Mucosa of gallbladder (tissue), 1 donor: Measurements from ENCODE around the gene ATP10B. TPM values are rescaled to one million over a fixed set of nuclear protein-coding genes. Genes with fewer than 3 reads are reported as not detected.

Experiments used
- DNase-seq: peaks from one replicate; pipeline ENCODE4 v3.0.0-alpha.2; 2020; ENCODE audit warnings: low spot score
- total RNA-seq: library from RNA; stranded (reverse); gene quantifications from one replicate; pipeline ENCODE4 v1.2.1, GENCODE V29; 2021
- donor health status: DM: no; HTN: no; CAD: no.

ATP10B gene
- total RNA-seq, 1 donor from 2014 or later = 119 TPM

GRCh38 chr5:160692271-160692670 is 159.7 kb downstream of the ATP10B start:
- no peak for DNase-seq

GRCh38 chr5:160685695-160686094 is 166.3 kb downstream of the ATP10B start:
- peak; percentile 19 for DNase-seq

GRCh38 chr5:160685219-160685618 is 166.8 kb downstream of the ATP10B start:
- DNase-seq = peak; percentile 68

GRCh38 chr5:160679567-160680309 is 172.3 kb downstream of the ATP10B start:
- DNase-seq = no peak

- DNase-seq = no peak
Measured at GRCh38 chr5:160675988-160676387, 176.0 kb downstream of the ATP10B start.

- DNase-seq = no peak
Measured at GRCh38 chr5:160674901-160675300, 177.1 kb downstream of the ATP10B start.

- no peak for DNase-seq
Measured at GRCh38 chr5:160672521-160672920, 179.5 kb downstream of the ATP10B start.

- DNase-seq = no peak
Measured at GRCh38 chr5:160668356-160668755, 183.7 kb downstream of the ATP10B start.

- no peak for DNase-seq
Measured at GRCh38 chr5:160667160-160667559, 184.9 kb downstream of the ATP10B start.

GRCh38 chr5:160665460-160665859 is 186.6 kb downstream of the ATP10B start:
- no peak for DNase-seq

GRCh38 chr5:160660132-160660531 is 191.9 kb downstream of the ATP10B start:
- no peak for DNase-seq

- DNase-seq = peak; percentile 63
Measured at GRCh38 chr5:160657622-160658458, 194.2 kb downstream of the ATP10B start.

- DNase-seq = no peak
Measured at GRCh38 chr5:160657068-160657507, 194.9 kb downstream of the ATP10B start.

- peak; percentile 83 for DNase-seq
Measured at GRCh38 chr5:160655717-160656116, 196.3 kb downstream of the ATP10B start.

- peak; percentile 74 for DNase-seq
Measured at GRCh38 chr5:160651692-160652645, 200.0 kb downstream of the ATP10B start.

GRCh38 chr5:160649304-160649703 is 202.7 kb downstream of the ATP10B start:
- DNase-seq = no peak

GRCh38 chr5:160646033-160646432 is 206.0 kb downstream of the ATP10B start:
- no peak for DNase-seq

- DNase-seq = no peak
Measured at GRCh38 chr5:160643616-160644240, 208.3 kb downstream of the ATP10B start.

GRCh38 chr5:160641405-160641804 is 210.6 kb downstream of the ATP10B start:
- DNase-seq = no peak

- no peak for DNase-seq
Measured at GRCh38 chr5:160640406-160640805, 211.6 kb downstream of the ATP10B start.

GRCh38 chr5:160638161-160638742 is 213.8 kb downstream of the ATP10B start:
- peak; percentile 43 for DNase-seq
